Measurements from ENCODE around the gene MRPL39.

GRCh38 chr21:25635310-25635709 lies 28.0 kb upstream of the MRPL39 start:
- TF ChIP-seq POLR2A (IDR thresholded peaks at IDR 0.05), result no peak
- TF ChIP-seq CTCF (IDR thresholded peaks at IDR 0.05), result no peak
